GM18508 (cell line): ENCODE results near the gene OR2M2.

Experiments used
- ATAC-seq: cut with Tn5 transposase; IDR thresholded peaks from one replicate; pipeline ENCODE4 v1.9.1; 2021; ENCODE audit warnings: moderate number of reproducible peaks; ENCODE audit not compliant: insufficient read depth, unreplicated experiment

Gene OR2M2, protein sequence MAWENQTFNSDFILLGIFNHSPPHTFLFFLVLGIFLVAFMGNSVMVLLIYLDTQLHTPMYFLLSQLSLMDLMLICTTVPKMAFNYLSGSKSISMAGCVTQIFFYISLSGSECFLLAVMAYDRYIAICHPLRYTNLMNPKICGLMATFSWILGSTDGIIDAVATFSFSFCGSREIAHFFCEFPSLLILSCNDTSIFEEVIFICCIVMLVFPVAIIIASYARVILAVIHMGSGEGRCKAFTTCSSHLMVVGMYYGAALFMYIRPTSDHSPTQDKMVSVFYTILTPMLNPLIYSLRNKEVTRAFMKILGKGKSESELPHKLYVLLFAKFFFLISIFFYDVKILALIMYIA

DNA sequence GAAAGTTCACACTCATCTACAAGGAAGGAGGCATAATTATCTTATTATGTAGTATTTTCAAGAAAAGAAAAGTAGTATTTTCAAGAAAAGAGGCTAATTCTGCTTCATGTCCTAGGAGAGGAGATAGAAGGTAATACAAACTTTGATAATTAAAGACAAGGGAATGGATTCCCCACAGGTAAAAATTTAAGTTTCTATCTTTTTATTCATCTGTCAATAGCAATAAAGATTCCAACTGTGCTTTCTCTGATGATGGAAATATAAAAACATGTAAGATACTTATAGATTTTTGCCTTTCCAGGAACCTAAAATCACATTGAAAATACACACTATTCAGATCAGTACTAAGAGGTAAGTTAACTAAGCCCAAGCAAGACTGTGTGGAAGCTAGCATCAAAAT is at the start of gene OR2M2:
OR2M2 (plus strand) TSS at position 301 of the 400 bp plus-strand sequence. CDS start 5,165 bp downstream, outside the sequence.
- ATAC-seq, result no peak

DNA sequence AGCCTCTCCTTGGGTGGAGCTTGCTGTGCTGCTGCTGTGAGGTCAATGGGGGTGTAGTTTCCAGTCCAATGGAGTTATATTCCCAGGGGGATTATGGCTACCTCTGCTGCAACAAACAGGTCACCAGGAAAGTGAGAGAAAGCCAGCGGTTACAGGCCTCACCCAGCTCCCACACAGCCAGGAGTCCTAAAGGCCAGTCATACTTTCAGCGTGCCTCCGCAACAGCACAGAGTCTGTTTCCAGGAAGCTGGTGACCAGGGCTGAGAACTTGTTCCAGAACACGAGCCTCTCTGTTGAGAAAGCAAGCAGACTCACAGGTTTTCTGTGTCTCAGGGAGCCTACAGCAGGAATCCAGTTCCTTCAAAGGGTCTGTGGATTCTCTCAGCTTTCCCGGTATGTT is 47.0 kb upstream of the OR2M2 start:
- no peak for ATAC-seq

DNA sequence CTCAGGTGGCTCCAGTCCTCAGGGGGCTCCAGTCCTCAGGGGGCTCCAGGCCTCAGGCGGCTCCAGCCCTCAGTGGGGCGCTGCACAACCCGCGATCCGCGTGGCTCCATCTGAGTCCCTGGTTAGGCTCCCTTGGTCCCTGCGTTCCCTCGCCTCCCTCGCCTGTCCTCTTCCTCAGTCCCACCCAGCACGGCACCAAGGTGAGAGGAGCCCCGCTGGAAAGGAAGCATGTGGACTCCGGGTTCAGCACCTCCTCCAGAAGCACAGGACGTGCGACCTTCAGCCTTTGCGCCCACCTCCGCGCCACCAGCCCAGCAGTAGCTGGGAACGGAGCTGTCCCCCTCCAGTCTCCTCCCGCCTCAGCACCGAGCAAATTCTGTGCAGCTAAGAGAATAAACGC is 37.8 kb upstream of the OR2M2 start:
- ATAC-seq, result no peak

DNA sequence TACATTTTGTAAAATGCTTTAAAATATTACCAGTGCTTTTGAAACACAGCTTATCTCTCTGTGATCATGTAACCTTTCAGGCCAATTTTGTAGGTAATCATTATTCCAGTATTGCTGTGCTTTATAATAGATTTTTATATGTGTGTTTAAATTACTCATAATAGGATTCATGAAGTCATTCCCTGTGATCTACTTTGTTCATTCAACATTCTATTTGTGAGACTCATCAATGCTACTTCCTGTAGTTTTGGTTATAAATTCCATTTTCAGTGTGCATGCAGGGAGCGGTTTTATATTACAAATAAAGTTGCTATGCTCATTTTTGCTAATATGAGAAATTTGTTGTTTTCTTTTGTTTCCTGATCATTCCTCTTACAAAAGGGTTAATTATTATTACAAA is 33.8 kb upstream of the OR2M2 start:
- no peak for ATAC-seq

DNA sequence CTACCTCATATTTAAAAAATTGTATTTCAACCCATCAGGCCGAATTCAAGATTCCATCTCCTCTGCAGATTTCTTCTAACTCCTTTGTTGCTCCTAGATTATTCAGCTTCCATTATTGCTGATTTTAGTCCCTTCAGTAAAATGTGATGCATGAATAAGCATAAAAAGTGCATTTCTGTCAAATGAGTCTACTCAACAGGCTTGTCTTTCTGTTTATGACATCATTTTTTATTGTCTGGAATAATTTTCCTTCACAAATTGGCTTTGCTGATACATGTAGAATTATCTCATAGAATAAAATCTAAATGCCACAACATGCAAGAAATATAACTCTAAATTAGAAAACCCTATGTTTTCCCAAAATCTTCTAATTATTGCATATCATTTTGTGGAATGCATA is 31.3 kb upstream of the OR2M2 start:
- no peak for ATAC-seq

DNA sequence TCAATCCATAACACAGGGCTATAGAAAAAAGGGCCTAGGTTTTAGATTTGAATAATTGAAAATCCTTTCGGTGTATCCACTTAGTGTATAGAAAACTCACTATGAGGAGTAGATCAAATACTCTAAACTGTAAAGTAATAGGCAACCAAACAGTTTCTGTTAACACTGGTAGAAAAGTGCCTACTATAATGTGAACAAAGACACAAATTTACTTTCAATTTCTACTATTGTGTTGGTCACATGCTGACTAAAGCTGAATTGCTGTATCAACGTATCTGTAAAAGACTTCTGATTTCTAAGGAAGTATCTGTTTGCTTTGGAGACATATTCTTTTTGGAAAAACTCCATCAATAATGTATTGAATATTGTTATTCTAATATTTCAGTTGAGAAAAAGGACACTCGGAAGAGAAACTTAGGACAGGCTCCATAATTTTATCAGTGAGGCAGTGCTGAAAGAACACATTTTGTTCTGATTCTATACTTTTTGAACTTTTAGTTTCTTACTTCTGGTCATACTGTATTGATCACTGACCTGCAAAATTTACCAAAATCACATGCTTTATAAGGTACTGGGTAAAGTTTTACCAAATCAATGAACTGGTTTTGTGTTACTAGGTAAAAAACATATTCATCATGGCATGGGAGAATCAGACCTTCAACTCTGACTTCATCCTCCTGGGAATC is 30.0 kb upstream of the OR2M2 start, which contains the start of gene OR2M5:
OR2M5 (plus strand) TSS at position 636 of the 686 bp plus-strand sequence; CDS start at position 636, 0 bp downstream.
- ATAC-seq, result no peak

DNA sequence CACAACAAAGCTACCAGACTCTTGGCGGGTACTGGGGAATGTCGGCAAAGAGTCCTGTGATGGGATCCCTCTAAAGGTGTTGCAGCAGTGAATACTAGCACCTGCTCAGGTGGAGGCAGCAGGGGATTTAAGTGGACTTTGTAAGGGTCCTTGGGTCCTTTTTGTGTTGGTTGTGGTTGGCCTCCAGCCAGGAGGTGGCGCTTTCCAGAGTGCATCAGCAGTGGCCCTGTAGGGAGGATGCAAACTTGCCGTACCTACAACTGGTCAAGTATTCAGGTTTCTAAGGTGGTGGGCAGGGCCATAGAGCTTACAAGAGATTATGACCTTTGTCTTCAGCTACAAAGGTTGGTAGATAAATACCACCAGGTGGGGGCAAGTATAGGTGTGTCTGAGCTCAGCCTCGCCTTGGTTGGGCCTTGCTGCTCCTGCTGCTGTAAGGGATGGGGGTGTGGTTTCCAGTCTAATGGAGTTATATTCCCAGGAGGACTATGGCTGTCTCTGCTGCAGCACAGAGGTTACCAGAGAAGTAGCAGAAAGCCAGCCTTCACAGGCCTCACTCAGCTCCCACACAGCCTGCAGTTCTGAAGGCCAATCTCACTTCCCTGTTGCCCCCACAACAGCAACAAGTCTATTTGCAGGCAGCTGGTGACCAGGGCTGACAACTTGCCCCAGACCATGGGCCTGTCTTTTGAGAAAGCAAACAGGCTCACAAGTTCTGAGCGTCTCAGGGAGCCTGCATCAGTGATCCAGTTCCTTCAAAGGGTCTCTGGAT is 22.4 kb upstream of the OR2M2 start:
- no peak for ATAC-seq

DNA sequence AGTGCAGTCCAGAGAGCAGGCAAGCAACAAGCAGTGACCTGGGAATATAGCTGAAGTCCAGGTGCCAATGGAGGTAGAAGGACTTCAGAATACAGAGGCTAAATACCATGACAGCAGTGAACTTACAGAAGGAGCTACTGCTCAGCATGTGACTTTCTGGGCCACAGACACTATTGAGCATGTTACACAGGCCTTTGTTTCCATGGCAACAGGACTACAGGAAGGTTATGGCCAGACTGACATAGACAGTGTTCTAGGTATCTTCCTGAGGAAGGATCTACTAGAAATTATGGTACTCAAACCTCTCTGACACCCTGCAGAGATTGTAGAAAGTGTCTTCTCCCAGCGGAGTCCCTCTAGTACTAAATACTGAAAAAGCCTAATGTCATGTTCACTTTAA is 18.7 kb upstream of the OR2M2 start:
- ATAC-seq, result no peak

DNA sequence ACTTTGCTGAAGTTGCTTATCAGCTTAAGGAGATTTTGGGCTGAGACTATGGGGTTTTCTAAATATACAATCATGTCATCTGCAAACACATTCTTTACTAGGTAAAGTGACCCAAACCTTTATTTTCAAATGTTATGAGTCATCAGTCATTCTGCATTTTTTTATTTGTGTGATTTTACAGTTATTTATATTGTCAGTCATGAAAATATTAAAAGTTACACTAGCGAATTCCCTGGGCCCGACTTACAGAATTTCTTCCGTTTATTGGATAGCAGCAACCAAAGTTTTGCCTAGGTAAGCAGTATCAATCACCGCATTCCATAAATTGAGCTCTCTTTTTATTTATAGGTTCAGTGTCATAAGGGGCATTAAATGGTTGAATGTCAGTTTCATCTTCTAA is 15.9 kb upstream of the OR2M2 start:
- ATAC-seq, result no peak

DNA sequence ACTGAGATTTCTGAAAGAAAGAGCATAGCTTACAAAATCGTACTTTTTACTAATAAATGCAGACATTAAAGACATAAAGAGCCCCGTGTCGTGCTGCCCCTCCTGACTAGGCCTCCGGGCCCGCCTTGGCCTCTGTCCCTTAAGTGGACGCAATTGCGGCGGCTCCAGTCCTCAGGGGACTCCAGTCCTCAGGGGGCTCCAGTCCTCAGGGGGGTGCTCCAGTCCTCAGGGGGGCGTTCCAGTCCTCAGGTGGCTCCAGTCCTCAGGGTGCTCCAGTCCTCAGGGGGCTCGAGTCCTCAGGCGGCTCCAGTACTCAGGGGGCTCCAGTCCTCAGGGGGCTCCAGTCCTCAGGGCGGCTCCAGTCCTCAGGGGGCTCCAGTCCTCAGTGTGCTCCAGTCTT is 10.6 kb upstream of the OR2M2 start:
- ATAC-seq, result no peak

DNA sequence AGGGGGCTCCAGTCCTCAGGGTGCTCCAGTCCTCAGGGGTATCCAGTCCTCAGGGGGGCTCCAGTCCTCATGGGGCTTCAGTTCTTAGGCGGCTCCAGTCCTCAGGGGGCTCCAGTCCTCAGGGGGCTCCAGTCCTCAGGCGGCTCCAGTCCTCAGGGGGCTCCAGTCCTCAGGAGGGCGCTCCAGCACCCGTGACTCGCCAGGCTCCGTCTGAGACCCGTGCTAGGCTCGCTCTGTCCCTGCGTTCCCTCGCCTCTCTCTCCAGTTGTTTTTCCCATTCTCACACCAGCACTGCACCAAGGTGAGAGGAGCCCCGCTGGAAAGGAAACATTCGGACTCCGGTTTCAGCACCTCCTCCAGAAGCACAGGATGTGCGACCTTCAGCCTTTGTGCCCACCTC is 9.4 kb upstream of the OR2M2 start:
- no peak for ATAC-seq

DNA sequence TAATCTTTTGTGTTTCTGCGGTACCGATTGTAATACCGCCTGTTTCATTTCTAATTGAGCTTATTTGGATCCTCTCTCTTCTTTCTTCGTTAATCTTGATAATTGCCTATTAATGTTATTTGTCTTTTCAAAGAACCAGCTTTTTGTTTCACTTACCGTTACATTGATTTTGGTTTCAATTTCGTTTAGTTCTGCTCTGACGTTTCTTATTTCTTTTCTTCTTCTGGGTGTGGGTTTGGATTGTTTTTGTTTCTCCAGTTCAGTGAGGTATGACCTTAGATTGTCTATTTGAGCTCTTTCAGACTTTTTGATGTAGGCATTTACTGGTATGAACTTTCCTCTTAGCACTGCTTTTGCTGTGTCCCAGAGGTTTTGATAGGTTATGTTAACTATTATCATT is 9.4 kb downstream of the OR2M2 start:
- no peak for ATAC-seq

DNA sequence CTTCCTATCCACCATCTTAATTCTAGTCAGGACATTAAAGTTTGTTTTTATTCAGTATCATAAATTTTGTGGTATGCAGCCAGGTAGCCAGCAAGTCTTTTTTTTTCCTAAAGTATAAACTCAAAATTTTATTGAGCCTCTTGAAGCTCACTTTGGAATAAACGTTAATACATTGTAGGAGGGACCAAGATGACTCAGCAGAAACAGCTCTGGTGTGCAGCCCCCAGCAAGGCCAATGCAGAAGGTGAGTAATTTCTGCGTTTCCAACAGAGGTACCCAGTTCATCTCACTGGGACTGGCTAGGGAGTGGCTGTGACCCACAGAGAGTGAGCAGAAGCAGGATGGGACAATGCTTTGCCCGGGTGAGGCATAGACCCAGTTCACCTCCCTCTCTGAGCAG is 12.7 kb downstream of the OR2M2 start:
- no peak for ATAC-seq

DNA sequence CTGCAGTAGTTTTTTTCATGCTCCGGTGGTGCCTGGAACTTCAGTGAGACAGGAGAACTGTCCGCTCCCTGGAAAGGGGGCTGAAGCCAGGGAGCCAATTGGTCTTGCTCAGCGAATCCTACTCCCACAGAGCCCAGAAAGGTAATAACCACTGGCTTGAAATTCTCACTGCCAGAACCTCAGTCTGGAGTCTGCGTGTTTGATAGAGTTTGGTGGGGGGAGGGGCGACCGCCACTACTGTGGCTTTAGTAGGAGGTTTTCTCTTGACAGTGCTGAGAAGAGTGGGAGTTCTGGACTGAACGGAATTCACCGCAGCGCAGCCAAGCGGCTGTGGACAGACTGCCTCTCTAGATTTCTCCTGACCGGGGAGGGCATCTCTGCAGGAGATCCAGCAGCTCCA is 14.4 kb downstream of the OR2M2 start:
- ATAC-seq, result no peak

DNA sequence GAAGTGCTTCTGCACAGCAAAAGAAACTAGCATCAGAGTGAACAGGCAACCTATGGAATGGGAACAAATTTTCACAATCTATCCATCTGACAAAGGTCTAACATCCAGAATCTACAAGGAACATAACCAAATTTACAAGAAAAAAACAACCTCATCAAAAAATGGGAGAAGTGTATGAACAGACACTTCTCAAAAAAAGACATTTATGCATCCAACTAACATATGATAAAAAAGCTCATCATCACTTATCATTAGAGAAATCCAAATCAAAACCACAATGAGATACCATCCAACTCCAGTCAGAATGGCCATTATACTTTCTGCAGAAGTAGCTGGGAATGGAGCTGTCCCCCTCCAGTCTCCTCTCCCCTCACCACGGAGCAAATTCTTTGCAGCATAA is 19.5 kb downstream of the OR2M2 start:
- ATAC-seq, result no peak

DNA sequence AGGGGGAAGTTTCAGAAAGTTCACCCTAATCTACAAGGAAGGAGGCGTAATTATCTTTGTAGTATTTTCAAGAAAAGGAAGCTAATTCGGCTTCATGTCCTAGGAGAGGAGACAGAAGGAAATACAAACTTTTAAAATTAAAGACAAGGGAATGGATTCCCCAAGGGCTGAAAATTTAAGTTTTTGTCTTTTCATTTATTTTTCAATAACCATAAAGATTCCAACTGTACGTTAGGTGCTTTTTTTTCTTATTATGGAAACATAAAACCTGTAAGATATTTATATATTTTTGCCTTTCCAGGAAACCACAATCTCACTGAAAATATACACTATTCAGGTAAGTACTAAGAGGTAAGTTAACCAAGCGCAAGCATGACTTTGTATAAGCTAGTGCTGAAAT is 22.3 kb downstream of the OR2M2 start, which contains the start of gene OR2M3:
OR2M3 (plus strand) TSS at position 301 of the 400 bp plus-strand sequence. CDS start 5,803 bp downstream, outside the sequence.
- ATAC-seq, result no peak

DNA sequence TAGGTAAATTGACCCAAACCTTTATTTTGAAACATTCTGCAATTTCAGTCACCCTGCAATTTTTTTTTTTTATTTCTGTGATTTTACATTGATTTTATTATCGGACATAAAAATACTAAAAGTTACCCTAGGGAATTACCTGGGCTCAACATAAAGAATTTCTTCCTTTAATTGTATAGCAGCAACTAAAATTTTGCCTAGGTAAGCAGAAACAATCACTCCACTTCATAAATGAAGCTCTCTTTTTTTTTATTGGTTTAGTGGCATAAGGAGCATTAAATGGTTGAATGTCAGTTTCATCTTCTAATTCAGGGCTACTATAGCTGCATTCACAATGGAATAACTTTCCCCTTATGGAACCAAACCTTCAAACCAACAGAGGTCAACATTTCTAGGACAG is 41.3 kb downstream of the OR2M2 start:
- no peak for ATAC-seq

DNA sequence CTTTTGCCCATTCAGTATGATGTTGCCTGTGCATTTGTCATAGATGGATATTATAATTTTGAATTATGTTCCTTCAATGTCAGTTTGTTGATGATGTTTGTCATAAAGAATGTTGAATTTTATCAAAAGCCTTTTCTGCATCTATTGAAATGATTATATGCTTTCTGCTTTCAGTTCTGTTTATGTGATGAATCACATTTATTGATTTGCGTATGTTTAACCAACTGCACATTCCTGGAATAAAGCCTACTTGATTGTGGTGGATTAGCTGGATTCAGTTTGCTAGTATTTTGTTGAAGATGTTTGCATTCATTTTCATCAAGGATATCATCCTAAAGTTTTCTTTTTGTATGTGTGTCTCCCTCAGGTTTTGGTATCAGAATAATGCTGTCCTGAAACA is 50.9 kb downstream of the OR2M2 start:
- no peak for ATAC-seq

DNA sequence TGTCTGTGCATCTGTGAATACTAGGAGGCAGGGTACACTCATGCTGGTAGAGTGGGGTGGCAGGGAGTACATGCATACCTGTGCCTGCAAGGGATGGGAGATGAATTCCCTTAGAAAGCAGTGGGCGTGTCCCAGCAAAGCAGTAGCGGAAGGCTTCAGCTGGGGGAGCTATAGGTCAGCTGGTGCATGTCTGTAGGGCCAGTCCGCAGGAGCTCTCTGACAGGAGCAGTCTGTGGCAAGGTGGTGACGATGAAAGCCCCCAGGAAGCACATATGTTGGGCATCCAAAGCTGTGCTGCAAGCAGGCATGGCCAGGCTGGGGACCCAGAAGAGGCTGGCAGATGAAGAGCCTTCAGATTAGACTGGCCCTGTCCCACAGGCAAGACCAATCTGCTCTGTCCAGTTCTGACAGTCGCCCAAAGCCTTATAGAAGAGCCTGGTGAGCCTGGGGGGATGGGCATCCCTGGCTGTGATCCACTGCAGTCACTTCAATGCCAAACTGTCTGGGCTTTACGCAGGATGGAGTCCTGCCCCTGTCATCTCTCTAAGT is 54.8 kb downstream of the OR2M2 start:
- no peak for ATAC-seq
